ENCODE results near the gene CYBB. TPM values are rescaled to one million over a fixed set of nuclear protein-coding genes. Genes with fewer than 3 reads are reported as not detected.

Gene CYBB
- total RNA-seq, 1 donor: not detected

GRCh38 chrX:37782359-37782758, 2.5 kb downstream of the CYBB start:
- H3K4me3 ChIP-seq (ENCODE audit: low read depth, low read length): no peak overlapping the region
- no peak for DNase-seq (ENCODE audit: low read depth)
- no peak for TF ChIP-seq CTCF (IDR thresholded peaks at IDR 0.05; ENCODE audit: insufficient read depth, low read length)

- DNase-seq (ENCODE audit: low read depth): no peak
- no peak overlapping the region for H3K4me3 ChIP-seq (ENCODE audit: low read depth, low read length)
- TF ChIP-seq CTCF (IDR thresholded peaks at IDR 0.05; ENCODE audit: insufficient read depth, low read length): no peak
These were observed 3.4 kb downstream of the CYBB start for GRCh38 chrX:37783305-37783704.

- TF ChIP-seq CTCF (IDR thresholded peaks at IDR 0.05; ENCODE audit: insufficient read depth, low read length): no peak
- no peak for DNase-seq (ENCODE audit: low read depth)
- no peak overlapping the region for H3K4me3 ChIP-seq (ENCODE audit: low read depth, low read length)
These were observed 5.7 kb downstream of the CYBB start for GRCh38 chrX:37785569-37785968.

- no peak overlapping the region for H3K4me3 ChIP-seq (ENCODE audit: low read depth, low read length)
- DNase-seq (ENCODE audit: low read depth): no peak
- TF ChIP-seq CTCF (IDR thresholded peaks at IDR 0.05; ENCODE audit: insufficient read depth, low read length): no peak
These were observed 7.0 kb downstream of the CYBB start for GRCh38 chrX:37786624-37787422.

- no peak for DNase-seq (ENCODE audit: low read depth)
- H3K4me3 ChIP-seq (ENCODE audit: low read depth, low read length): no peak overlapping the region
- TF ChIP-seq CTCF (IDR thresholded peaks at IDR 0.05; ENCODE audit: insufficient read depth, low read length): no peak
These were observed 7.6 kb downstream of the CYBB start for GRCh38 chrX:37787423-37787869.

GRCh38 chrX:37796310-37796709, 16.5 kb downstream of the CYBB start:
- TF ChIP-seq CTCF (IDR thresholded peaks at IDR 0.05; ENCODE audit: insufficient read depth, low read length): no peak
- no peak for DNase-seq (ENCODE audit: low read depth)
- H3K4me3 ChIP-seq (ENCODE audit: low read depth, low read length): no peak overlapping the region

- no peak overlapping the region for H3K4me3 ChIP-seq (ENCODE audit: low read depth, low read length)
- no peak for DNase-seq (ENCODE audit: low read depth)
- no peak for TF ChIP-seq CTCF (IDR thresholded peaks at IDR 0.05; ENCODE audit: insufficient read depth, low read length)
These were observed 16.9 kb downstream of the CYBB start for GRCh38 chrX:37796805-37797204.
